Measurements from ENCODE around the gene PDE3B.
"Not testable (repeated sequence)": the region's sequence is repeated elsewhere in the genome, so short reads cannot be mapped to it uniquely, and the experiment has no call there.

Gene PDE3B

DNA sequence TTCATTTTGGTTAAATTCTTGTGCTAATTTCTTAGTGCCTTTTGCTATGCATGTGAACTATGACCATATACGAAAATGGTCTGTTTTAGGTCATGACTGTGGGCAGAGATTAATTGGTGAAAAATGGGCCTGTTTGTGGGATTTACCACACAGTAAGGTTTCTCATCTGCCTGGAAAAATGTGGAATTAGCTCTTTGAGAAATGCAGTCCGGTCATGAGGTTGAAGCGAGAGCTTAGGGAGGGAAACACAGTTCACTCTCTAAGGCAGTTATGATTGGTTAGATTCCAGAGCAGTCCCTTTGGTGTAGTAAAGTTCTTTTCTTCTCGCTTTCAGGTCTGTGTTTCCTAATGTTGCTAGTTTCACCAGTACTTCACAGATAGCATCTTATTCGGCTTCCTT lies 1.2 kb upstream of the PDE3B start:
- no peak for DNase-seq

DNA sequence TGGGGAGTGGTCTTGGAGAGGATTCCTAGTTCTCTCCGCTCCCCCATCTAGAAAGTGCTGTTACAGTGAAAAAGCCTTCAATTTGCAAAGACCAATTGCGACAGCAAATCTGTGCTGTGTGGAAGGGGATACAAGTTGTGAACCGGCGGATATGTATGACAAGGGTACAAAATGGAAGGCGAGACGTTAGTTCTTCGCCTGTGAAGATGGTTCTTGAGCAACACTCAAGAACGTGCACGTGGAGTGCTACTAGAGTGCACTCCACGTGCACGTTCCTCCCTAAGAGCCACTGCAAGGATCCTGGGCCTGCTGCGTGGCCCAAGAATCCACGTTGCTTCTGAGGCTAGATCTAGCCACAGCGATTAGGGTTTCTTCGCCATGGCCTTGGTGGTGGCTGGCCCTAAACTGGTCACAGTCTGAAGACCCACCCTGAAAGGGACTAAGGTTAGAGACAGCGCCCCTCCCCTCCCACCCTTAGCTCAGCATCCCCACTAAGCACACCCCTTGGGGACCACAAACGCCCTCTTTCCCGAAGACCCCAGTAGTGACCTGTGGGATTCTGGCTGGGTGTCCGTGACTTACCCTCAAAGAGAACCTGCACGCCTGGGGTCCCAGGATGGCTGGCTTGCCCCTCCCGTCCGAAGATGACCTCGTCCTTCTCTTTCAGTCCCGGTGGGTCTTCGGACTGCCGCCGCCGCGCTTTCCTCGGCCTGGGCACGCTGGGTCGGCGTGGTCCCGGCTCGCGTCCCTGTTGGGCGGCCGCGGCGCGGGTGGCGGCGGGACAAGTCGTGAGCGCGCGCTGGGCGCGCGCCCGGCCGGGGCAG lies 519 bp upstream of the PDE3B start:
- DNase-seq = no peak

DNA sequence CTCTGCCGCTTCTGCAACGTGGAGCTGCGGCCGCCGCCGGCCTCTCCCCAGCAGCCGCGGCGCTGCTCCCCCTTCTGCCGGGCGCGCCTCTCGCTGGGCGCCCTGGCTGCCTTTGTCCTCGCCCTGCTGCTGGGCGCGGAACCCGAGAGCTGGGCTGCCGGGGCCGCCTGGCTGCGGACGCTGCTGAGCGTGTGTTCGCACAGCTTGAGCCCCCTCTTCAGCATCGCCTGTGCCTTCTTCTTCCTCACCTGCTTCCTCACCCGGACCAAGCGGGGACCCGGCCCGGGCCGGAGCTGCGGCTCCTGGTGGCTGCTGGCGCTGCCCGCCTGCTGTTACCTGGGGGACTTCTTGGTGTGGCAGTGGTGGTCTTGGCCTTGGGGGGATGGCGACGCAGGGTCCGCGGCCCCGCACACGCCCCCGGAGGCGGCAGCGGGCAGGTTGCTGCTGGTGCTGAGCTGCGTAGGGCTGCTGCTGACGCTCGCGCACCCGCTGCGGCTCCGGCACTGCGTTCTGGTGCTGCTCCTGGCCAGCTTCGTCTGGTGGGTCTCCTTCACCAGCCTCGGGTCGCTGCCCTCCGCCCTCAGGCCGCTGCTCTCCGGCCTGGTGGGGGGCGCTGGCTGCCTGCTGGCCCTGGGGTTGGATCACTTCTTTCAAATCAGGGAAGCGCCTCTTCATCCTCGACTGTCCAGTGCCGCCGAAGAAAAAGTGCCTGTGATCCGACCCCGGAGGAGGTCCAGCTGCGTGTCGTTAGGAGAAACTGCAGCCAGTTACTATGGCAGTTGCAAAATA lies 816 bp downstream of the PDE3B start:
- DNase-seq = peak in 3 of 4 experiments; percentile 21 to 54 (median 37)

DNA sequence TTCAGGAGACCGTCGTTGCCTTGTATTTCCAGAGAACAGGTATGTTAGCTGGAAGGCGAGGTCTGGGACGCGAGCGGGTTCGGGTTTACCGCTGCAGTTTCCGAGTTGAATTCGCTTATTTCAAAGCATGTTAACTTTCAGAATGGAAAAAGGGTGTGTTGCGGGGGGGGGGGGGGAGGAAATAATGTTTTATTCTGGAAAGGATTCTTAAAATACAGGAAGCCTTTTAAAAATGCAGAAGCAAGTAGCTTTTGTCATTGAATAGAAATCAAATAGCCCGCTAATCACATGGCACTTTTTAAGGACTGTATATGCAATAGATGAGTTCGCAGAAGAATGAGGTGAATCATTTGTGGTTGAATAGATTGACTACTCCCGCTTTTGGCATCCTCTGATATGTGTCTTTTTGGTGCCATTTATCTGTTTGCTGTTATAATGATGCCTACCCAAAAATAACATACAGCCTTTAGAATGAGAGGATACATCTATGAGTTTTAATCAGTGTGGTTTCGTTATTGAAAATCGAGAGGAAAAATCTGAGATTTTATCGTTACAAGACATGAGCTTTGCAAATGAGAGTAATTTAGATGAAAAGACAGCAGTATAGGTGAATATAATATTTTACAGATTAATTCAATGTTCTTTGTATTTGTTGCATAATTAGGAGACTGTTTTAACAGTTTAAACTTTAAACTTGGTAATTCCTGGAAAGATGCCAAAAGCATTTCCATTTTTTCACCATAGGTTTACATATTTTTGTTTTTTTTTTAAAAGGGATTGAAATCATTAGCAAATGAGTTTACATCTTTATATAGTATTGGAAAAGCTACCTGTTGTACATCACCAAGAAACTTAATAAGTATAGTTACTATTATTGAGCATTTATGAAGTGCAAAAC lies 1.7 kb downstream of the PDE3B start:
- DNase-seq = no peak

DNA sequence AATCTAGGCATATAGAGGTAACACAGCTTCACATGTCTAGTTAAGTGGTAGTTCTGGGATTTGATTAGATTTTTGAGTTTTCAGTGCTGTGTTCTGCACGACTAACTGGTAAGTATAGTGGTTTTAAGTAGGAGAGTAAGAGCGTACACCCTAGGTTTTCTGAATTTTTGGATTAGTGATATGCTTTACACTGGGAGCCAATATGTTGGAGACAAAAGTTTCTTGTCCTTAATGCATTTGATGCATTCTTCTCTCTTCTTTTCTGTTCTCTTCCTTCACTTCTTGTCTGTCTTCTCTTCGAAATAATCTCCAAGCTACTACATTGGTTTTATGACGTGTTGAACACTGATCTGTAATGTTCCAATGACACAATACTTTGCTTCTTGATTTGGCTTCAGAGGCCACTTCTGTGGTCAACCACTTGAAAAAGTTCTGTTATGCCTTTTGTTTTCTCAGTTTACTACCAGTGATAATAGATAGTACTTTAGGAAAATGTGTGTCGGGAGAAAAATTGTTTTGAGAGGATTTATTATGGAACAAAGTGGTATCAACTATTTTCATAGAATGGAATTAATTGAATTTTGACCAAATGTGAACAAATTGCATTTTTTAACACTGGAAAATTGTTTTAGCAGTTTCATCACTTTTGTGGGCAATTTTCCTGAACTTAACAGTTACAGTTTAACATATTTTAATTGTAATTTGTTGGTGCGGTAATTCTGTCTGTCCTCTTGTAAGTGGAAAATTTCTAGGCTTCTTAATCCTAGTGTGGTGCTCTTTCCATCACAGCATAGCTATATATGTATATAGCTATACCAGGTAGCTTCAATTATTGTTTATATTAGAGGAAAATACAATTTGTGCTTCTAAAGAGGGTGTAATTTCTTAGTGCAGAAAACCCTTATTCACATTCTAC lies 2.6 kb downstream of the PDE3B start:
- DNase-seq = no peak

- DNase-seq = no peak
Measured at GRCh38 chr11:14650064-14650463, 6.5 kb downstream of the PDE3B start.

DNA sequence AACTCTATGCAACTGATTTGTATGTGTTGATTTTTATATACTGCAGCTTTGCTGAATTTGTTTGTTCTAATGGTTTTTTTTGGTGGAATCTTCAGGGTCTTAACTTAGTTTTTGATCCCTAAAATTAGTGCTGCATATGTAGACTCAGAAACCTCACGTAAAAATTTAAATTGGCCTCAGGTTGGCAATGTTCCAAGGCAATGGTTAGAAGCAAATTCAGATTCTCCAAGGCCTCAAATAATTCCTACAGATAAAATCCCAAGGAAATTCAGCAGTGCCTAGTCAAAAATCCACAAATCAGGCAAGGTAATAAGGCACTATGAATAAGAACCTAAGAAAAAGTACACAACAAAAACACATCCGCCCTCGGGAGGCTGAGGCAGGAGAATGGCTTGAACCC lies 9.5 kb downstream of the PDE3B start:
- no peak for DNase-seq

DNA sequence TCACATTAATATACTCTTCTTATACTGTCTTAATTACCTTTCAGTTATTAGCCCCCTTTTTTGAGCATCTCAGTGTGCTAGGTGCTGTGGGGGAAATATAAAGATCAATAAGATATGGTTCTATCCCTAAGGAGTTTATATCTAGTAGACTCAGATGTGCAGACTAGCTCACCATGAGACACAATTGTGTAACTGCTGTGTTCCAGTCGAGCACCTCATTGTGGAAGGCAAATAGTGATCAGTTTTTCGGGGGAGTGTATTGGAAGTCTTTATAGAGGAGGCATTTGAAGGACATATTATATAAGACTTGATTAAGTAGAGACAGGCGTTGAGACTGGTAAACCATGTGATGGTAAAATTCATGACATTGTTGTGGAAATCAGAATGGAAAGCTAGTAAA lies 11.8 kb downstream of the PDE3B start:
- no peak for DNase-seq

DNA sequence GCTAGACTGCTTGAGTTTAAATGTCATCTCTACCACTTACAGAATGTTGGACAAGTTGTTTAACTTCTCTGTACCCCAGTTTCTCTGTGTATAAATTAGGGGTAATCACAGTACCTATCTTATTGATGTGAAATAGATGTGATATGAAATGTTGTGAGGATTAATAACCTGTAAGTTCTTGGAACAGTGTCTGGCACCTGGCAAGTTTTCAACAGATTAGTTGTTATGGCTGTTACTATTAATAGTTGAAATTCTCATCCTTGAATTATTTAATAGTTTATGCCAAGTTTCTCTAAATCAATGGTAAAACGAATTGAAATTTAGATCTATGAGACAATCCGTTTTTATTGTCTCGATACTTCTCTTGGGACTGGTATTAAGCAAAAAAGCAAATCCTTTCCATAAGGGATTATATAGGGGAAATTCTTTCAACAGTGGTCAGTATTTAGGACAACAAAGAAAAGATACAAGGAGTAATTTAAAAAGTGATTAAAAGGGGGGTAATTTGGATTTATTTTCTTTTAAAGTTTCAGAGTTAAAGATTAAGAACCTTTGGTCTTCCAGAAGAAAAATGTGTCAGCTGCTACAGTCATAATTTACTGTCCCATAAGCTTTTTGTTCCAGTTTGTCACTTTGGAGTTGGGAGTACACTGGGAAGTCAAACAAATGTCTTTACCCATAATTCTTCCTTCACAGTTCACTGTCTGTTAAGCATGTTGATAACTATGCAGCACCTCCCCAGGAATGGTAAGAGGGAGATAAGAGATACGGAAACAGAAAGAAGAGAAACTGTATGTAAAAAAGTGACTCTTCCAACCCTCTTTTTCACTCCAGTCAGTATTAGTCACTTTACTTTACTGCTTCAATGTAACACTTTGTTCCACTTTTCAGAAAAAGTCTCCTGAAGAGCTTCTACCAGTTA lies 13.2 kb downstream of the PDE3B start:
- no peak for DNase-seq

DNA sequence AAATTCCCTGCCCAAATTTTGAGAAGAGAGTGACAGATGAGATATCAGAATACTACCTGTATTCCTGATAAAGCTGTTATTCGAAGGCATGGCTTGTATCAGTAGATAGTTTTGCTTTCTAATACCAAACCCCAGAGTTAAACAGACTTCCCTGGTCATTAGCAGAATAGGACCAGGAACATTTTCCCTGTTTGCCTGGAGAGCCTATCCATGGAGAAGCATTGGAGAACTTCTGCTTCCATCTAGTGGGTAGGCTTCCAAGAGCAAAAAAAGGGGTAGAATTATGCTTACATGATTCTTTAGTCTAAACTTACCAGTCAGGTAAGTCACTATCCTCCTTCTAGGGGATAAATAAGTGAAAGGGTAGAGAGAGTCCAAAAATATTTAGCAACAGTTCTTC lies 14.2 kb downstream of the PDE3B start:
- DNase-seq = no peak

DNA sequence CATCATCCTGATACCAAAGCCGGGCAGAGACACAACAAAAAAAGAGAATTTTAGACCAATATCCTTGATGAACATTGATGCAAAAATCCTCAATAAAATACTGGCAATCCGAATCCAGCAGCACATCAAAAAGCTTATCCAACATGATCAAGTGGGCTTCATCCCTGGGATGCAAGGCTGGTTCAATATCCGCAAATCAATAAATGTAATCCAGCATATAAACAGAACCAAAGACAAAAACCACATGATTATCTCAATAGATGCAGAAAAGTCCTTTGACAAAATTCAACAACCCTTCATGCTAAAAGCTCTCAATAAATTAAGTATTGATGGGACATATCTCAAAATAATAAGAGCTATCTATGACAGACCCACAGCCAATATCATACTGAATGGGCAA lies 21.3 kb downstream of the PDE3B start:
- not testable (repeated sequence) for DNase-seq

GRCh38 chr11:14667329-14667728 lies 23.7 kb downstream of the PDE3B start:
- DNase-seq = not testable (repeated sequence)

- DNase-seq = no peak
Measured at GRCh38 chr11:14668731-14669301, 25.2 kb downstream of the PDE3B start.

- no peak for DNase-seq
Measured at GRCh38 chr11:14669499-14669898, 25.9 kb downstream of the PDE3B start.

DNA sequence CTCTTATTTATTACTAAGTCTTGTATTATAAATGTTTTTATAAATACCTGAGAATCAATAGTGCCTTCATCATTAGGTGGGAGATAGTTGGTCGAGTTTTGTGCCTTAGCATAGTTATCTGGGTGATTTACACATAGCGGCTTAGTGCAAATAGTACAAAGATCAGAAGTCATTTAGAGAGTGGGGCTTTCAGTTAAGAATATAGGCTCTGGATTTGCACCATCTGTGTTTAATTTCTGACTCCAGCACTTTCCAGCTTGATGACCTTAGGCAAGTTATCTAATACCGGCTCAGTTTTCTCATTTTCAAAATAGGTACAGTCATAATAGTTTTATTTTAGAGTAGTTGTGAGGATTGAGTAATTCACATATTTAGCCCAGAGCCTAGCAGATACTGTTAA lies 26.4 kb downstream of the PDE3B start:
- no peak for DNase-seq

- no peak for DNase-seq
Measured at GRCh38 chr11:14672635-14673034, 29.0 kb downstream of the PDE3B start.

GRCh38 chr11:14673421-14673820 lies 29.8 kb downstream of the PDE3B start:
- no peak for DNase-seq

GRCh38 chr11:14673824-14674405 lies 30.3 kb downstream of the PDE3B start:
- no peak for DNase-seq

DNA sequence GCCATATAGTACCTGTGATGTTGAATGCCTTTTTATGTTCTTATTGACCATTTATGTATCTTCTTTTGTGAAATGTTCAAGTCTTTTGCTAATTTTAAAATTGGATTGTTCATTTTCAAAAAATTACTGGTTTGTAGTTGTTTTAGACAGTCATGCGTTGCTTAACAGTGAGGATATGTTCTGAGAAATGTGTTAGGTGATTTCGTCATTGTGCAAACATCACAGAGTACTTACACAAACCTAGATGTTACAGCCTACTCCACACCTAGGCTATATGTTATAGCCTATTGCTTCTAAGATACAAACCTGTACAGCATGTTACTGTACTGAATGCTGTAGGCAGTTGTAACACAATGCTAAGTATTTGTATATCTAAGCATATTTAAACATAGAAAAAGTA lies 32.5 kb downstream of the PDE3B start:
- DNase-seq = no peak

GRCh38 chr11:14677146-14677545 lies 33.5 kb downstream of the PDE3B start:
- no peak for DNase-seq

All from activated naive CD4-positive, alpha-beta T cell (primary cell).